ENCODE data around the gene SORCS3. TPM values are rescaled to one million over a fixed set of nuclear protein-coding genes. Genes with fewer than 3 reads are reported as not detected.

The SORCS3 gene
- total and polyA plus RNA-seq, 4 donors: 0.93 TPM; not detected in 3

DNA sequence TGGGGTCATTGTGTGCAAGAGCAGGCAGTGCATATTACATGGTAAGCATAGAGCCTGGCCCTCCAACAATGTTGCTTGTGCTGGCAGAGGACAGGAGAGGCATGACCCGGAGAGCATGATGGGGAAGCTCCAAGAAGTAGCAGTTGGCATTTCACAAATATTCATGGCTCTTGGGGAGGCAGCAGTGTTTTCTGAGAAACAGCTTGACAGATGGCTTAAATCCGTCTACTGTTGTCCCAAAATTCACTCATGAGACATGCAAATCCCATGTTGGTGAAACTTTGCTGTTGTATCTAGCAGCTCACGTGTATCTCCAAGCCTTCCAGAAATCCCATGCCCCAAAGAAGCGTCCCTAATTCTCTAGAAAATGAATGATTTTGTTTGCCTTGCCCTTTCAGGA, 487.0 kb downstream of the SORCS3 start:
- TF ChIP-seq FOXA1 (IDR thresholded peaks at IDR 0.05) (no peak), NR2F2 (IDR thresholded peaks at IDR 0.05) (no peak), HNF4G (IDR thresholded peaks at IDR 0.05) (no peak), YY1 (IDR thresholded peaks at IDR 0.05) (no peak), EGR1 (IDR thresholded peaks at IDR 0.05; ENCODE audit: low read depth in 2 of 2) (no peak), HNF4A (conservative IDR thresholded peaks at IDR 0.05) (no peak), TAF1 (conservative IDR thresholded peaks at IDR 0.05) (no peak), FOXA2 (IDR thresholded peaks at IDR 0.05) (no peak), RXRA (IDR thresholded peaks at IDR 0.05) (no peak), GABPA (IDR thresholded peaks at IDR 0.05 in 1 of 2, conservative IDR thresholded peaks at IDR 0.05 in 1 of 2) (no peak), RAD21 (IDR thresholded peaks at IDR 0.05) (no peak), JUND (IDR thresholded peaks at IDR 0.05) (no peak), SP1 (IDR thresholded peaks at IDR 0.05) (no peak)
- TF ChIP-seq, protein P1, sequence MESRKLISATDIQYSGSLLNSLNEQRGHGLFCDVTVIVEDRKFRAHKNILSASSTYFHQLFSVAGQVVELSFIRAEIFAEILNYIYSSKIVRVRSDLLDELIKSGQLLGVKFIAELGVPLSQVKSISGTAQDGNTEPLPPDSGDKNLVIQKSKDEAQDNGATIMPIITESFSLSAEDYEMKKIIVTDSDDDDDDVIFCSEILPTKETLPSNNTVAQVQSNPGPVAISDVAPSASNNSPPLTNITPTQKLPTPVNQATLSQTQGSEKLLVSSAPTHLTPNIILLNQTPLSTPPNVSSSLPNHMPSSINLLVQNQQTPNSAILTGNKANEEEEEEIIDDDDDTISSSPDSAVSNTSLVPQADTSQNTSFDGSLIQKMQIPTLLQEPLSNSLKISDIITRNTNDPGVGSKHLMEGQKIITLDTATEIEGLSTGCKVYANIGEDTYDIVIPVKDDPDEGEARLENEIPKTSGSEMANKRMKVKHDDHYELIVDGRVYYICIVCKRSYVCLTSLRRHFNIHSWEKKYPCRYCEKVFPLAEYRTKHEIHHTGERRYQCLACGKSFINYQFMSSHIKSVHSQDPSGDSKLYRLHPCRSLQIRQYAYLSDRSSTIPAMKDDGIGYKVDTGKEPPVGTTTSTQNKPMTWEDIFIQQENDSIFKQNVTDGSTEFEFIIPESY (IDR thresholded peaks at IDR 0.05): no peak
- TF ChIP-seq, protein P2, sequence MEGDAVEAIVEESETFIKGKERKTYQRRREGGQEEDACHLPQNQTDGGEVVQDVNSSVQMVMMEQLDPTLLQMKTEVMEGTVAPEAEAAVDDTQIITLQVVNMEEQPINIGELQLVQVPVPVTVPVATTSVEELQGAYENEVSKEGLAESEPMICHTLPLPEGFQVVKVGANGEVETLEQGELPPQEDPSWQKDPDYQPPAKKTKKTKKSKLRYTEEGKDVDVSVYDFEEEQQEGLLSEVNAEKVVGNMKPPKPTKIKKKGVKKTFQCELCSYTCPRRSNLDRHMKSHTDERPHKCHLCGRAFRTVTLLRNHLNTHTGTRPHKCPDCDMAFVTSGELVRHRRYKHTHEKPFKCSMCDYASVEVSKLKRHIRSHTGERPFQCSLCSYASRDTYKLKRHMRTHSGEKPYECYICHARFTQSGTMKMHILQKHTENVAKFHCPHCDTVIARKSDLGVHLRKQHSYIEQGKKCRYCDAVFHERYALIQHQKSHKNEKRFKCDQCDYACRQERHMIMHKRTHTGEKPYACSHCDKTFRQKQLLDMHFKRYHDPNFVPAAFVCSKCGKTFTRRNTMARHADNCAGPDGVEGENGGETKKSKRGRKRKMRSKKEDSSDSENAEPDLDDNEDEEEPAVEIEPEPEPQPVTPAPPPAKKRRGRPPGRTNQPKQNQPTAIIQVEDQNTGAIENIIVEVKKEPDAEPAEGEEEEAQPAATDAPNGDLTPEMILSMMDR (IDR thresholded peaks at IDR 0.05; ENCODE audit: low read depth, low read length, missing input control): no peak
- TF ChIP-seq, protein P3, sequence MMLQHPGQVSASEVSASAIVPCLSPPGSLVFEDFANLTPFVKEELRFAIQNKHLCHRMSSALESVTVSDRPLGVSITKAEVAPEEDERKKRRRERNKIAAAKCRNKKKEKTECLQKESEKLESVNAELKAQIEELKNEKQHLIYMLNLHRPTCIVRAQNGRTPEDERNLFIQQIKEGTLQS (IDR thresholded peaks at IDR 0.05): no peak
- TF ChIP-seq, protein P4, sequence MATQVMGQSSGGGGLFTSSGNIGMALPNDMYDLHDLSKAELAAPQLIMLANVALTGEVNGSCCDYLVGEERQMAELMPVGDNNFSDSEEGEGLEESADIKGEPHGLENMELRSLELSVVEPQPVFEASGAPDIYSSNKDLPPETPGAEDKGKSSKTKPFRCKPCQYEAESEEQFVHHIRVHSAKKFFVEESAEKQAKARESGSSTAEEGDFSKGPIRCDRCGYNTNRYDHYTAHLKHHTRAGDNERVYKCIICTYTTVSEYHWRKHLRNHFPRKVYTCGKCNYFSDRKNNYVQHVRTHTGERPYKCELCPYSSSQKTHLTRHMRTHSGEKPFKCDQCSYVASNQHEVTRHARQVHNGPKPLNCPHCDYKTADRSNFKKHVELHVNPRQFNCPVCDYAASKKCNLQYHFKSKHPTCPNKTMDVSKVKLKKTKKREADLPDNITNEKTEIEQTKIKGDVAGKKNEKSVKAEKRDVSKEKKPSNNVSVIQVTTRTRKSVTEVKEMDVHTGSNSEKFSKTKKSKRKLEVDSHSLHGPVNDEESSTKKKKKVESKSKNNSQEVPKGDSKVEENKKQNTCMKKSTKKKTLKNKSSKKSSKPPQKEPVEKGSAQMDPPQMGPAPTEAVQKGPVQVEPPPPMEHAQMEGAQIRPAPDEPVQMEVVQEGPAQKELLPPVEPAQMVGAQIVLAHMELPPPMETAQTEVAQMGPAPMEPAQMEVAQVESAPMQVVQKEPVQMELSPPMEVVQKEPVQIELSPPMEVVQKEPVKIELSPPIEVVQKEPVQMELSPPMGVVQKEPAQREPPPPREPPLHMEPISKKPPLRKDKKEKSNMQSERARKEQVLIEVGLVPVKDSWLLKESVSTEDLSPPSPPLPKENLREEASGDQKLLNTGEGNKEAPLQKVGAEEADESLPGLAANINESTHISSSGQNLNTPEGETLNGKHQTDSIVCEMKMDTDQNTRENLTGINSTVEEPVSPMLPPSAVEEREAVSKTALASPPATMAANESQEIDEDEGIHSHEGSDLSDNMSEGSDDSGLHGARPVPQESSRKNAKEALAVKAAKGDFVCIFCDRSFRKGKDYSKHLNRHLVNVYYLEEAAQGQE (IDR thresholded peaks at IDR 0.05): no peak
- TF ChIP-seq, protein P5, sequence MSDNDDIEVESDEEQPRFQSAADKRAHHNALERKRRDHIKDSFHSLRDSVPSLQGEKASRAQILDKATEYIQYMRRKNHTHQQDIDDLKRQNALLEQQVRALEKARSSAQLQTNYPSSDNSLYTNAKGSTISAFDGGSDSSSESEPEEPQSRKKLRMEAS (IDR thresholded peaks at IDR 0.05): no peak
- DNase-seq (ENCODE audit: low spot score): no peak
- Histone ChIP-seq H3K4me1 (ENCODE audit: control insufficient read depth in 4 of 4, insufficient read depth in 4 of 4, low read length in 3 of 4) (no peaks in the 10 kb centered on the region), H3K9me3 (ENCODE audit: control insufficient read depth in 4 of 4, low read length in 3 of 4) (no peaks in the 10 kb centered on the region), H3K27me3 (ENCODE audit: control insufficient read depth in 4 of 4, insufficient read depth in 4 of 4, low read length in 3 of 4) (peaks cover 0 to 3% (median 0%) of the 10 kb centered on the region in 4 donors), H3K9ac (ENCODE audit: low read depth in 1 of 2, low read length in 2 of 2) (no peak overlapping the region), H3K36me3 (ENCODE audit: control insufficient read depth in 4 of 4, insufficient read depth in 3 of 4, low read depth in 1 of 4, low read length in 3 of 4) (no peaks in the 10 kb centered on the region), H3K4me3 (ENCODE audit: low read depth in 1 of 3, low read length in 3 of 3) (no peak overlapping the region), H3K27ac (ENCODE audit: low read depth in 1 of 2, low read length in 2 of 2) (no peak overlapping the region)
- WGBS: 83% methylated on average over 4 of the region's 4 CpGs
